Rectal smooth muscle tissue (tissue), 1 donor: Measurements from ENCODE around the gene CMSS1.

Experiments
- H3K27ac ChIP-seq: one replicate; pipeline ENCODE4 v1.7.0; 2013; ENCODE audit warnings: low read depth, low read length, inconsistent platforms
- H3K27me3 ChIP-seq: one replicate; pipeline ENCODE4 v1.7.0; 2013; ENCODE audit warnings: low read length; ENCODE audit not compliant: control insufficient read depth, insufficient read depth
- H3K36me3 ChIP-seq: one replicate; pipeline ENCODE4 v1.7.0; 2013; ENCODE audit warnings: low read length; ENCODE audit not compliant: control insufficient read depth, insufficient read depth
- H3K4me1 ChIP-seq: one replicate; pipeline ENCODE4 v1.7.0; 2013; ENCODE audit warnings: low read length; ENCODE audit not compliant: control insufficient read depth, insufficient read depth
- H3K4me3 ChIP-seq: one replicate; pipeline ENCODE4 v1.7.0; 2013; ENCODE audit warnings: low read length
- H3K9ac ChIP-seq: one replicate; pipeline ENCODE4 v1.7.0; 2013; ENCODE audit warnings: low read length

The CMSS1 gene

DNA sequence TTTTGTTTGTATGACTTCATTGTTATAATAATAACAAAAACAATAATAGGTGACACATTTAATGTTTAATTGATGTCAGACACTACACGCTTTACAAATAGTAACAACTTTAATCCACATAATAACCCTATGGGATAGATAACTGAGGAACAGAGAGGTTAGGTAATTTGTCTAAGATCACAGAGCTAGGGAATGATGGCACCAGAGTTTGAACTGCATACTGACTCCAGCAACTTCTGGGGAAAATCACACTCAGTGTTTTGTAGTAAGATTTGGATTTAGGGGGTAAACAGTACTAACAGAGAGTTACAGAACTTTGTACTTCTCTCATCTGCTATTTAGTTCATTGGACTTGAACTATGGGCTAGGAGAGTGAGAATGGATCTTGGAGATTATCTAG, 66.0 kb downstream of the CMSS1 start:
- Histone ChIP-seq H3K27ac (no peak overlapping the region), H3K4me1 (peaks cover 6% of the 10 kb centered on the region), H3K36me3 (no peaks in the 10 kb centered on the region)

DNA sequence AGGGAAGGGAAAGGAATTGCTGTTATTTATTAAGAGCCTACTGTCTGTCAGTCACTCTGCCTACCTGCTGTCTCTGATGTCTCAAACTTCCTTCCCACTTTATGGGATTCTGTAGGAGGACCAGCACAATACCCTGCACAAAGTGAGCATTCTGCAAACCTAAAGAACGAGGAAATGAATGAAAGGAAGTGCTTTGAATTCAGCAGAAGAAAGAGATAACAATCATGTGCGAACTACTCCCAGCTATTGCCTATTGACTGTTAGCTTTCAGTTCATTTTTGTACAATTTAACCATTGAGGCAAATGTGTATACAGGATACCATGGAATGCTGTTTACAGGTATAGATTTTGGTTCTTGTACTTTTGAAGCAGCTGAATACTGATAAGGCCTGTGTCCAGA, 66.8 kb downstream of the CMSS1 start:
- no peaks in the 10 kb centered on the region for H3K36me3 ChIP-seq
- H3K4me3 ChIP-seq: no peak overlapping the region
- H3K27ac ChIP-seq: no peak overlapping the region
- H3K9ac ChIP-seq: no peak overlapping the region
- peaks cover 6% of the 10 kb centered on the region for H3K4me1 ChIP-seq
- H3K27me3 ChIP-seq: no peaks in the 10 kb centered on the region

More for the DNA sequence above, 66.0 kb downstream of the CMSS1 start:
- Histone ChIP-seq H3K4me3 (no peak overlapping the region), H3K27me3 (no peaks in the 10 kb centered on the region), H3K9ac (no peak overlapping the region)

DNA sequence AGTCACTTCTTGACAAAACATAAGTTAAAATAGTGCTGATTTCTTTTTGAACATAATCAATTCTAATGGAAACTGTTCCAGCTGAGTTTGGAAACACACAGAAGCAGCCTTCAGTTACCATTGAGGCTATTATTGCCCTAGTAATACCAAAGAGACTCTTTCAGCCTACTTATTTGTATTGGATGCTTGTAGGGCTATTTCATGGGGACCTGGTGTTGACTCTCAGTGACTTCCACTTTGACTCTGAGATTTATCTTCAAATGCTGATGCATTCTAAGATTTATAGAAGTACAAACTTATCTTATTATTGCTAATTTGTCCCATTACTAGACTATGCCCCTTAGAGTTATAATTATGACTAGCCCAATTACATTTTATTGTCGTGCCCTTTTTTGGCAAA, 67.4 kb downstream of the CMSS1 start:
- H3K36me3 ChIP-seq: no peaks in the 10 kb centered on the region
- H3K4me1 ChIP-seq: peaks cover 6% of the 10 kb centered on the region
- H3K9ac ChIP-seq: no peak overlapping the region
- H3K27me3 ChIP-seq: no peaks in the 10 kb centered on the region
- no peak overlapping the region for H3K27ac ChIP-seq
- H3K4me3 ChIP-seq: no peak overlapping the region

DNA sequence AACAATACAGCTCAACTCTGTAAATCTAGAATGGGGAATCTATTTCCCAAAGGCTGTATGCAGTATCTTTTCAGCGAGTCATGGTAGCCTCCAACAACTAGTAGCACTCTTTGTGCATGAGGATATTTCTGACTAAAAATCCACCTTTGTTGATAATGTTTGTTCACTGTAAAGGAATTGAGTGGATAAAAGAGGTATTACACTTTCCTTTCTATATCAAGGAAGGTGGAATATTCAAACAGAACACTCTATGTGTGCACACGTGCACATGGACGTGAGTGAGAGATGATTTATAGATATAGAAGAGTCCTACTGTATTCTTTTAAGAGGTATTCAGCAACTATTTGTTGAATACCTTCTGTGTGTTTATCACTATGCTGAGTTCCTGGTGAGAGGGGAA, 68.2 kb downstream of the CMSS1 start:
- Histone ChIP-seq H3K27me3 (no peaks in the 10 kb centered on the region), H3K27ac (no peak overlapping the region), H3K4me1 (peaks cover 4% of the 10 kb centered on the region), H3K36me3 (no peaks in the 10 kb centered on the region), H3K9ac (no peak overlapping the region), H3K4me3 (no peak overlapping the region)

DNA sequence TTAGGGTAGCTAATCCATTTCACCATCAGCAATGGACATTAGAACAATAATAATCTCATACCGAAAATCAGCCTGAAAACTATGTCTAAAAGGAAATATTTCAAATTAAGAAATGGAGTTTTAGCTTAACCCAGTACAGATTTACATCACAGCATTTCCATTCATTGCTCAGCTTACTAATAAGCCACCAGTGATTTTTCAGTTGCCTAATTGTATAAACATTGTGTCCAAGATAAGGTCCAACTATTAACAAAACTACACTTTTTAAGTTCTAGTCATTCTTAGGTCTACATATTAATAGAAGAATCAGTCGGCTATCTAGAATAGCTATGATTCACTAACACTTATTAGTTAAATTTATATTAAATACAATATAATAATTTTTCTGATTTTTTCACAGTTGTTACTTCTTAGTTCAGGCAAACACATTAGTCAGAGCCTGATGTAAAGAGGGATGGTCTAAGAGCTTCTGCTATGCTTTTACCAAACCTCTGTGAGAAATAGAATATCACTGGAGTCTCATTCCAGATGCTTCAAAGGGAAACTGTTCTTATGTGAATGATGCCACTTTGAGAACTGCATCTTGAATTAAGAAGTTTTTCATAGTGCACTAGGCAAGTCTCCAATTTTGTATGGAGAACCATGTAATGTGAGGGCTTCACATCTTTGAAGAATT, 74.1 kb downstream of the CMSS1 start:
- Histone ChIP-seq H3K9ac (no peak overlapping the region), H3K36me3 (no peaks in the 10 kb centered on the region), H3K4me1 (no peaks in the 10 kb centered on the region), H3K27me3 (no peaks in the 10 kb centered on the region), H3K4me3 (no peak overlapping the region), H3K27ac (no peak overlapping the region)

DNA sequence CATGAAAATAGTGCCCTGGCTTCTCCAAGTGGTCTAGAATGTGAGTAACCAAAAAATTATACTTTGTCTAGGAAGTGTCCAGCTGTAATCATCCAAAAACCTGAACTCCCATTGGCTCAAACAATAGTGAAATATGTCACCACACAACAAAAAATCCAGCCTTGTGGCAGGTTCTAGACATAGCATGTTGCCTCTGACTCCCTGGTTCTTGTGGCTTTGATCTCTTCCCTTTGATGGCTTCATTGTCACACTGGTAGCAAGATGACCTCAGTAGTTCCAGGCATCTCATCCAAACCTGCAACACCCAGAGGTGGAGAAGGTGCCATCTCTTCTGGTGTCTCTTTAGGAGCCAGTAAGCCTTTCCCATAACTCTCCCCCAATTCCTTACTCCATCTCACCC, 74.7 kb downstream of the CMSS1 start:
- no peaks in the 10 kb centered on the region for H3K27me3 ChIP-seq
- no peaks in the 10 kb centered on the region for H3K4me1 ChIP-seq
- no peak overlapping the region for H3K27ac ChIP-seq
- H3K9ac ChIP-seq: no peak overlapping the region
- H3K4me3 ChIP-seq: no peak overlapping the region
- H3K36me3 ChIP-seq: no peaks in the 10 kb centered on the region

DNA sequence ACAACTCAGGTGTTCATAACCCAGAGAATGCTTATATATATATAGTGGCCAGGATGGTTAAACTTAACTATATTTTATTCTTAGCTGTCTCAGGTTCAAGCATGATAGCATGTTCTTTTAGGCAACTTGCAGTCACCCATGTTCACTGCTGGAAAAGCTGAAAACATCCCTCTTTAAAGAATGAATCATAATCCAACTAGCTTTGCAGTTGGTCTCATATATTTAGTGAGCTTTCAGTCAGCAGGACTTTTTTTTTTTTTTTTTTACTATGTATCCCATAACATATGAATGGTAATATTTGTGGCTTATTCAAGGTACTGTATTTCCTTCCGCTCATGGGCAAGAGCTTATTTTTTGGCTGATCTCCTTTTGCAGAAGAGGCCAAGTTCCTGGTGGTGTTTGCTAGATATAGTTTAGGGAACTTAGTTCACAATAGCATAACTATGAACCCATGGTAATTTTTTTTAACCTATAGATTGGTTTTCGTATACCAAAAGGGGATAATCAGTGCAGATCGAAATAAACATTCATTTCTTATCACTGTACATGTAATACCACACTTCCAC, 77.6 kb downstream of the CMSS1 start:
- Histone ChIP-seq H3K4me3 (no peak overlapping the region), H3K27me3 (no peaks in the 10 kb centered on the region), H3K9ac (no peak overlapping the region), H3K27ac (no peak overlapping the region), H3K4me1 (no peaks in the 10 kb centered on the region), H3K36me3 (no peaks in the 10 kb centered on the region)

DNA sequence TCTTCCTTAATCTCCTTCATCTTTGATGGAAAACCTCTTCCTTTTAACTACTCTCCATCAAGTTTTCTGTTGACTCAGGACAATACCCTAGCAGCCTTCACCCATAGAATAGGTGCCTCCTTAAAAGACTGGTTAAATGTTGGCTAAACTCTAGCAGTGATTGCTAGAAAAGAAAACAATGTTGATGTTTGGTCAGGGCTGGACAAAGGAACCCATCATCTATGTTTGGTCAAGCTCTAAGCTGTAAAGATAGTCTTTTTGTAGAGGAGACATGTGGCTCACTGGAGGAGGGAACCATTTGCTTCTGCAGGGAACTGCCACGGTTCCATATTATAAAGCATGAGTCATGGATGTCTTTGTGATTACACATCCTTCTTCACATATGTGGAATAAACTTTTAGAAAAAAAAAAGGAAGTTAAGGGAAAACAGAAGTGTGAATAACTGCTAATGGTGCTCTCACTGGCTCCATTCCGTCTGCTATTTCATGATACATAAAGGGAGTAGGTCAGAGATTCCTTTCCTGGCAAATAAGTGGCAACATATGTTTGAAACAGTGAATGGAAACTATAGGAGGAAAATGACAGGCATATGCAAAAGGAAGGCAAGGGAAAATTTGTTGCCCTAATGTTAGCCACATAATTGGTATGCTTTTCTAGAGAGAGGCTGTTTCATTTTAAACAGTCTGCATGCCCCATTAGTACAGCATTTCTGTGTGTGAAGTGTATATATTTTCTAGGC, 78.2 kb downstream of the CMSS1 start:
- no peak overlapping the region for H3K9ac ChIP-seq
- H3K27ac ChIP-seq: no peak overlapping the region

DNA sequence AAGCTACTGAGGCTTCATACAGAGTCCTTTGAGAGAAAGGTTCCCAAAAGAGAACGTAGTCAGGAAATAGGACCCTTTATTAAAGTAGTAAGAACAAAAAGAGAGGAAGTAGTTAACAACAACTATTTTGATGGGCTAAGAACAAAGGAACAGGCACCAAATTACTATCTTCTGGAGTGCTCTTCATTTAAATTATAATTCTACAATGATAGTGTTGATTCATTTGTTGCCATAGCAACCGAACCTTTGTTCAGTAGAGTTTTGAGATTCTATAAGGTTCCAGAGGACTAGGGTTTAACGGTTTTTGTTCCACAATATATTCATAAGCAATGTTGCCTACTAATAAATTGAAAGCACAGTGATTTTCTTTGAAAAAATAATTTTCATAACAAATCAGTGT, 78.8 kb downstream of the CMSS1 start:
- Histone ChIP-seq H3K4me1 (no peaks in the 10 kb centered on the region), H3K27me3 (no peaks in the 10 kb centered on the region), H3K27ac (no peak overlapping the region), H3K9ac (no peak overlapping the region), H3K36me3 (no peaks in the 10 kb centered on the region), H3K4me3 (no peak overlapping the region)

More for the DNA sequence above, 78.2 kb downstream of the CMSS1 start:
- Histone ChIP-seq H3K4me3 (no peak overlapping the region), H3K4me1 (no peaks in the 10 kb centered on the region), H3K27me3 (no peaks in the 10 kb centered on the region), H3K36me3 (no peaks in the 10 kb centered on the region)

DNA sequence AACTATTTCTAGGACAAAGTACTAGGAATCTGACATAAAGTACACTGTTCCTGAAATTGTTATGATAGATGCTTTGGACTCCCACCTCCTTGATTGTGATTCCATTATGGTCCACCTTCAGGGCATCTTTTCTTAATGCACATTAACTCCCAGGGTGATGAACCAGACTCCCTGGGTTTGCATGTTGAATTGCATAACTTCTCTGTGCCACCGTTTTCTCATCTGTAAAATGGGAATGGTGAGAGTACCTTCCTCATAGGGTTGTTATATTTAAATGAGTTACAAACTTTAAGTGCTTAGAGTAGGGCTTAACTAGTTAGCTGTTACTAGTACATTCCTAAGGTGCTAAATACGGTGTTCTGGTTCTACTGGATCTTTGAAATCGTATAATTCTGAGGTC, 81.9 kb downstream of the CMSS1 start:
- Histone ChIP-seq H3K27ac (no peak overlapping the region), H3K4me3 (no peak overlapping the region), H3K9ac (no peak overlapping the region), H3K36me3 (no peaks in the 10 kb centered on the region), H3K27me3 (no peaks in the 10 kb centered on the region), H3K4me1 (no peaks in the 10 kb centered on the region)

DNA sequence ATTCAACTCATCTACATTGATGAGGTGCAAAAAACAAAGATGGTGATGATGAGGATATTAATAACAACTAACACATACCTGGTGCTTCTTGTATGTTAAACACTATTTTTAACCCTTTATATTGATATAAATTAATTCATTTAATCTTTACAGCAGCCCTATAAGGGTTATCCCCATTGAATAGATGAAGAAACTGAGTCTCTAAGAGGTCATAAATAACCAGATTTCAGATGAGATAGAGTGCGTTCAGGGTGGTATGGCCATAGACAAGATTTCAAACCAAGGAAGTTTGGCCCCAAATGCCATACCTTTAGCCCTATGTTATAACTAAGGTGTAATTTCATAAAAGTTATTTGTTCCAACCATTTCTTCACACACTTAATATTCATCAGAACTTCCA, 82.6 kb downstream of the CMSS1 start:
- Histone ChIP-seq H3K4me3 (no peak overlapping the region), H3K27me3 (no peaks in the 10 kb centered on the region), H3K9ac (no peak overlapping the region), H3K27ac (no peak overlapping the region), H3K36me3 (no peaks in the 10 kb centered on the region), H3K4me1 (no peaks in the 10 kb centered on the region)

DNA sequence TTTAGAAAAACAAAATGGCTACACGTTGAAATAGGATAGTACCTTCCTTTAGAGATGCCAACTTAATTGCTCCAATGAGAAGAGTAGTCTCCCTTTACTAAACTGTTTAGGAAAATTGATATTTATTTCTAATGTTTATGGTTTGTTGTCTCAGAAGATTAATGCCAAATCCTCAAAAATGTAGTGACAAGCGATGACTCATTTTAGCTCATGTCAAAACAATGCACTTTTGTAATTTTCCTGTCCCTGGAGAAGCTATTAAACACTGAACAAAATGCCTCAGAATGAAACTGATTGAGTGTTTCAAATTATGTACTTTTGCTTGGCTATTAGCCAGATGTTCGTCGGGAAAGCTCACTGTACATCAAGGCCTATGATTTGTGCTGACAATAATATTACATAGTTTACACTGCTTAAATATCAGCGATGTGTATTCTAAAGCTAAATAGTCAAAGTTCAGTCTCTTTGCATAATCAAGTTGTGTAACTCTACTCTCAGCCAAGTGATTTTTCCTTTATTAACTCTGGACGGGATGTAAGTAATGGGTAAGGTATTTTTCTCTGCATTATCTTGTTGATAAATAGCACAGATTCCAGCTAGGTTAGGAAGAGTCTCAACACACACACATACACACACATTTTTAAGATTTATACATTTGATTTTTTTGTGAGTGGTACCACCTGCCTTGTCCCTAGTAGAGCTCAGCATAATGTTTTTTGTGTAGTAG, 83.7 kb downstream of the CMSS1 start:
- H3K9ac ChIP-seq: no peak overlapping the region
- no peak overlapping the region for H3K4me3 ChIP-seq
- H3K36me3 ChIP-seq: no peaks in the 10 kb centered on the region
- H3K27ac ChIP-seq: no peak overlapping the region
- no peaks in the 10 kb centered on the region for H3K27me3 ChIP-seq
- H3K4me1 ChIP-seq: no peaks in the 10 kb centered on the region
